GM21717 (cell line): ENCODE results near the gene COL18A1.

Source experiments
- ATAC-seq: cut with Tn5 transposase; IDR thresholded peaks from one replicate; pipeline ENCODE4 v1.9.1; 2021; ENCODE audit warnings: mild to moderate bottlenecking, moderate library complexity; ENCODE audit not compliant: unreplicated experiment

The COL18A1 gene

DNA sequence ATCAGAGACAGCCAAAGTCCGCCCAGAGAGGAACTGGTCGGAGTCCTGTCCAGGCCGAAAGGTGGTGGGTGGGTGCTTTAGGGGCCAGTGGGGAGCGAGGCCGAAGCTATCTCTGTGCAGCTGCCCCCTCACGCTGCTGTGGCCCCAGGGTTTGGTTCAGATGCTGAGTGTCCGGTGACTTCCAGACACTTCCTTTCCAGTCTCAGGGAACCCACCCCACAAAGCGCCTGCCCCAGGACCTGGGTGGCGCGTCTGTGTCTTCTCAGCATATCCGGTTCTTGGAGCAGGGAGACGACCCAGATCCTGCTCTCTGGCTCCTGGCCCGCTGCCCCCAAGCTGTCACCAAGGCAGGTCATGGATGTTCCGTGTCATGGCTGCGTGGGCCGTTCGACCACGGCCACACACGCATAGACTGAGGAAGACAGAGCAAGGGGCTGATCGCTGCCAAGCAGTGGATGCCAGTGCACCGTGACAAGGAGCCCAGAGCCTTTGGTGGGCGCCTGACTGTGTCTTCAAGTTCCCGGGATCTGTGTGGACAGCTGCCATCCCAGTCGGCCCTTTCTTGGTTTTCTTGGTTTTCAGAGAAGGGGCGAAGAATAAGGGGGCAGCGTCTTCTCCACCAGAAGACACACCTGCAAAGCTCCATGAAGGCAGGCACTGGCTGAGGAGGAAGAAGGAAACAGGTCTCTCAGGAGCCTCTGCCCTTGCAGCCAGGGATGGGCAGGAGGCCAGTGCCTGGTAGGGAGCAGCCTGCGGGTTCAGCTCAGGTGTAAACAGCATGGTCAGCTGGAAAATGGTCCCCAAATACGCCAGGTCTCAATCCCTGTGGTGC lies 22.9 kb upstream of the COL18A1 start:
- no peak for ATAC-seq

DNA sequence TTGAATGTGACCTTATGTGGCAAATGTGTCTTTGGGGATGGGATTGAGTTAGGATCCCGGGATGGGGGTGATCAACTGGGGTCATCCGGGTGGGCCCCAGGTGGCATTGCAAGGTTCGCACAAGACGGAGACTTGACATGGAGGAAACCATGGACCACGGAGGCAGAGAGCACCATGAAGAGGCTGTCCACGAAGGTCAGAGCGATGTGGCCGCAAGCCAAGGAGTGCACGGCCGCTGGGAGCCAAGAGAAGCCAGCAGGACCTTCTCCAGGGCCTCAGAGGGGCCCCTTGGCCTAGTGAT lies 22.3 kb upstream of the COL18A1 start:
- no peak for ATAC-seq

DNA sequence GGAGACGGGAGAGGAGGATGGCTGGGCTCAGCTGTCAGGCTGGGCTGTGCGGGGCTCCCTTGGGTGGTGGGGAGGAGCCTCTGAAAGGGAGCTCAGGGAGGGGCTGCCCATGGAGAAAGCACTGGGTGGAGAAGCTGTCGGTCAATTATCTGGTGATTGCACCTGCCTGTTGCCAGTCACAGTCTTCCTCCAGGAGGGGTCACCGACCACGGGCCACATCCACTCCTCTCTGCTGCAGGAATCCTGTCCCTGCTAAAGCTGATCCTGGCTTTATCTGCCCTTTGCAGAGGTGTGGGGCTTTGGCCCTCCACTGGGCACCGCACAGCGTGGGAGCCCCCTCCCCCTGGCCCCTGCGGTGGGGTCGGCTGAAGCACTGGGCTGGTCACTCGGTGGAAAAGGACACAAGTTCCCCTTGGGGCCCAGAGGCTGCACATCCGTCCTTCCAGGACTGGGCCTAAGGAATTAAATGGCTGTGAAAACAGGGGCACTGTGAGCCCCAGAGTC lies 21.8 kb upstream of the COL18A1 start:
- ATAC-seq = no peak

DNA sequence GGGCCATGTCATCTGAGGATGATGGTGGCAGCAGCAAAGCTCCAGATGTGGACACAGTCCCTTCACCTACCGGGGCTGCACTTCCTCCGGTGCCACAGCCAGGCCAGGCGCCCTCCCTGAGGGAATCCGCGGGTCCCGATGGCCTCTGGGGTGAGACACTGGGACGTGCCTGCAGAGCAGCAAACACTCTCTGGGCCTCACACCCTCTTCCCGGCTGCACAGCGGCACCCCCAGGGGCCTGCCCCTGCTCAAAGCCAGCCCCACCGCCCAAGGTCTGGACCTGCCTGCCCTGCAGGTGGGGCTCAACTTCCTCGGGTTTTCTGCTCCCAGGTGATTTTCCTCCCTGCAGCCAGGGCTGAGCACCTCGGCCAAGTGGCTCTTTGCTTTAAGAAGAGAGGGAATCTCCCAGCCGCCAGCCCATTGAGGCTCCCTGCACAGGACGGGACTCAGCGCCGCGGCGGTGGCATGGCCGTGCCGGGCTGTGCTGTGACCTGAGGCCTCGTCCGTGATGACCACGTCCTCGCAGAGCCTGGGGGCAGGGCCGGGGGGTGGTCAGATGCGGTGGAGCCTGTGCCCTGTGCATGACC lies 21.3 kb upstream of the COL18A1 start:
- ATAC-seq = no peak

DNA sequence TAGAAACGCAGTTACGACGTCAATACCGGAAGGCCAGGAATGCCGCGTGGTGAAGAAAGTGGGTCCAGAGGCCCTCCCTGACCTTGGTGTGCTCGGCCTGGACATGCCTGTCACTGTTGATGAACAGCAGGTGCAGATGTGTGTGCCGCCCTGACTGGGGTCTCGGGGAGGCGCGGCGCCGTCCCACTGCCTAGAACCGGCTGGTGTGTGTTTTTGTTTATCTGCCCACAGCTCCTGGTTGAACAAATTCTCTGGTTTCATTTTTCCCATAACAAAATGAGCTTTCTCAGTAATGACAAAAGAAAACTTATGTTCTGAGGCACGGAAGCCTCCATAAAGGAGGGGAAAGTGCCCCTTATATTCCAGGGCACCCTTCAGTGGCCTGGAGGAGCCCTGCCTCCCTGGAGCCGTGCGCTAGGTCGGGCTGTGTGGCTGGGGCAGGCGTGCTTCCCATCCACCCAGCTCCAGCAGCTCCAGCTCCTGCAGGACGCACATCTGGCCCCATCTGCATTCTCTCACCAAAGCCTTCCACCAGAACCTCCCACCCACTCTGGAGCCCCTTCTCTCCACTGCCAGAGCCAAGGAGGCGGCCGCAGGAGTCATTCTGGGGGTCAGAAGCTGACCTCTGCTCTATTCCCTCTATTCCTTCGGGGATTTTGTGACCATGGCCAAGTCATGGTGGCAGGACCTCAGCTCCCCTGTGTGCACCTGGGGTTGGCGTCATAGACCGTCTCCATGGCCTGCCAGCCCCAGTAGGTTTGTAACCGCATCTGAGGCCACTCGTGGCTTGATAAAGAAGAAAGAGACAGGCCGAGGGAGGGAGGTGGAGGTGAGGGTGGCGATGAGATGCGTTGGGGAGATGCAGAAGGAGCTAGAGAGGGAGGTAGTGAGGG lies 20.1 kb upstream of the COL18A1 start:
- ATAC-seq = no peak

DNA sequence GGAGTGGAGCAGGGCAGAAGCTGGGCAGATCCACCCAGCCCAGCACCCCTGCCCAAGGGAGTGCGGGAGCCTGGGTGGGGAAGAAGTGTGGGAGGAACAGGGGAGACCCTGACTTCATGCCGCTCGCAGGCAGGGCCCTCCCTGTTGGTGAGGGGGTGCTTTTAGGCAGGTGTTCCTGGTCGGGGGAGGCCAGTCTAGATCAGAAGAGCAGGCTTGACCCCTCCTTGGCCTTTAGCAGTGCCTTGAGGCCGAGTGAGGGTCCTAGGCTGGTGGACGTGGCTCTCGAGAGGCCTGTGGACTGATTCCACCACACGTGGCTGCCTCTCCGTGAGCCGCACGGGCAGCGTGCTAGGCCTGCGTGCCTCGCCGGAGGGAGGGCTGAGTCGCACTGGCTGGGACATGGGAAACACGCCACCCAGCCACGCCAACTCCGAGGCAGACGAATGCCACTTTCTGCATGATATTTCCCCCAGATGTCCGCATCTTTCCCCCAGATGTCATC lies 19.4 kb upstream of the COL18A1 start:
- no peak for ATAC-seq

DNA sequence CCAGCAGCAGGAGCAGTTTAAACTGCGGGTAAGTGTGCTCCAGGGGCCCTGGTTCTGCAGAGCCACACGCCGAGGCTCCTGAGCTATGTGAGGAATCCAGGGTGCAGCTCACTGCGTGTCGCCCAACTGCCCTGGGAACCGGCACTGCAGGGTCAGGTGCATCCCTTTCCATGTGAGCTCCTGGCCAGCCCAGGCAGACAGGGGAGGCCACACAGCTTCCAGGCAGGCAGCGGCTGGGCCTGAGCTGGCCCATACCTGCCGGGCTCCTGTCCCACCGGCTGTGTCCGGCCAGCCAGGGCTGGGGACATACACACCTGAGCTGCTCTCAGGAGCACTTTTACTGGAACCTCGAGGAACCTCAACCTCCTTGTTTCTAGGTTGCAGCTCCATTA lies 18.6 kb upstream of the COL18A1 start:
- no peak for ATAC-seq

DNA sequence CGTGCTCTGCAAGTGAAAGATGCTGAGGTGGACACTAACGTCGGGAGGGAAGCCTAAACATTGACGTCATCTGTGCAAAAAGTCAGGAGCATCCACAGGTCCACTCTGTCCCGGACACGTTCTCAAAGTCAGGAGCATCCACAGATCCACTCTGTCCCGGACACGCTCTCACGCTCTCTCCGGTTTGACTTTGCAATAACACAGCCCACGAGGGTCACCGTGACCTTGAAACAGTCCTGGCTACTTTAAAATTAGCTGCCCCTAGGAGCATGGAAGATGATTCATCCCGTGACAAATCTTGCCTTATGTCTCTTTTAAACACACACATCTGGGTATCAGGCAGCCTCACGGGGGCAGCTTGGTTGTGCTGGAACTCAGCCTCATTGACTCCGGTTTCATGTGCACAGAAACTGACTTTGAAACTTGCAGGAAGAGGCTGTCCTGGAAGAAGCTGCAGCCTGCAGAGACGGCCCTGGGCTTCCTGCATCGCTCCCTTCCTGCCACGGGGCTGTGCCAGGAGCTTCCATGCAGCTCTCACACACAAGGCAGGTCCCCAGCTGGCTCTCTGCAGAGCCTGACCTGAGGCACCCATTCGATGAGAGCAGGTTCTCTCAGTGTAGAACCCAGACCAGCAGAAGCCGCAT lies 18.1 kb upstream of the COL18A1 start:
- no peak for ATAC-seq

DNA sequence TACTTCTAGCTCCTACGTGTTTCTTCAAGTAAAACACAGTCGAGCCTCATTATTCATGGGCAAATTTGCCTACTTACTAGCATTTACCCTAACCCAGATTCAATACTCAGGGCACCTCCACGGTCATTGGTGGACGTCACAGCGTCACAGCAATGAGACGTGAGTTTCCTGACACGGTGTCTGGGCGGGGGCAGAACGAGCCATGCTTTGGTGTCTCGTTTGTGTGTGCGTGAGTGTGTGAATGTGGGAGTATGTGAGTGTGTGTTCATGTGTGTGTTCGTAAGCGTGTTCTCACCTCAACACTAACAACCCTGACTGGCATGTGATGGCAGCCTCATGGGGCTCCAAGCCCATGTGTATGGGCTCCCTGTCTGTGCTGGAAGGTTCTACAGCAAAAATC lies 17.5 kb upstream of the COL18A1 start:
- no peak for ATAC-seq

DNA sequence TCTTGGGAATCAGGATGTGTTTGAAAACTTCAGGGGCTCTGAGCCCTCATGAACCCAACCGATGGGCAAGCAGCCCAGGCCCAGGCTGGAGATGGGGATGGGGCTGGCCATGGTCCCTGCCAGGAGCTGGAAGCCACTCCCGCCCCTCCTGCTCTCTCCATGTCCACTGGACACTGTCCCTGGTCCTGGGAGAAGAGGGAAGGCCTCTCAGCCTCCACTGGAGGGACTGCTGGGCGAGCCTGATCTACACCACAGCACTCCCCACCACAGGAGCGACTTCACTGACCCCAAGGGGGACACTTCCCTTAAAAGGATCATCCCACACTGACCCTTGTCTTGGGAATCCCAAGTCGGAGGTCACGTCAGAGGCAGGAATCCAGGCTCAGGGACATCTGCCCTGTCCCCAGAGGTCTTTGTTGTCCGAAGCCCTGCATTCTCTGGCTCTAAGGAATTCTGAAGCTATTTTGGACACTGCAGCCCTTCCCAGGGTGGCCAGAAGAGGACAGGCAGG lies 16.9 kb upstream of the COL18A1 start:
- no peak for ATAC-seq

DNA sequence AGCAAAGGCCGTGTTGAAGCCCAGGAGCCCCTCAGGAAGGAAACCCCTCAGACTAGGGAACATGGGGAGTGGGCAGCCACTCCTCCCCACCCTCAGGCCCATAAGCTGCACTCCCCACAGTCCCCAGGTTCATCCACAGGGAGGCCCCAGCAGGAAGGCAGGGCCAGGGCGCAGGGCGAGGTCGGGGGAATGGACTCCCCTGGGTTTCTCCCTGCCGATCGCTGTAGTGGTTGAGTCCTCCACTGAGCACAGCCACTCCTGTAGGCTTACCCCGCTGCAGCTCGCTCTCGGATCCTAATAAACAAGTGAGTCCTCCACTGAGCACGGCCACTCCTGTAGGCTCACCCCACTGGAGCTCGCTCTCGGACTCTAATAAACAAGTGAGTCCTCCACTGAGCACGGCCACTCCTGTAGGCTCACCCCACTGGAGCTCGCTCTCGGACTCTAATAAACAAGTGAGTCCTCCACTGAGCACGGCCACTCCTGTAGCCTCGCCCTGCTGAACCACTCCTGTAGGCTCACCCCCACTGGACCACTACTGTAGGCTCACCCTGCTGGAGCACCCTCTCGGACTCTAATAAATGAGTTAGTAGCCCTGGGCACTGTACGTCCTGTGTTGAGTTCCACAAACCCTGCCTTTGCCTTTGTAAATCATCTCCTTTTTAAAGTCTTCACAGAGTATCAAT lies 16.2 kb upstream of the COL18A1 start:
- no peak for ATAC-seq

DNA sequence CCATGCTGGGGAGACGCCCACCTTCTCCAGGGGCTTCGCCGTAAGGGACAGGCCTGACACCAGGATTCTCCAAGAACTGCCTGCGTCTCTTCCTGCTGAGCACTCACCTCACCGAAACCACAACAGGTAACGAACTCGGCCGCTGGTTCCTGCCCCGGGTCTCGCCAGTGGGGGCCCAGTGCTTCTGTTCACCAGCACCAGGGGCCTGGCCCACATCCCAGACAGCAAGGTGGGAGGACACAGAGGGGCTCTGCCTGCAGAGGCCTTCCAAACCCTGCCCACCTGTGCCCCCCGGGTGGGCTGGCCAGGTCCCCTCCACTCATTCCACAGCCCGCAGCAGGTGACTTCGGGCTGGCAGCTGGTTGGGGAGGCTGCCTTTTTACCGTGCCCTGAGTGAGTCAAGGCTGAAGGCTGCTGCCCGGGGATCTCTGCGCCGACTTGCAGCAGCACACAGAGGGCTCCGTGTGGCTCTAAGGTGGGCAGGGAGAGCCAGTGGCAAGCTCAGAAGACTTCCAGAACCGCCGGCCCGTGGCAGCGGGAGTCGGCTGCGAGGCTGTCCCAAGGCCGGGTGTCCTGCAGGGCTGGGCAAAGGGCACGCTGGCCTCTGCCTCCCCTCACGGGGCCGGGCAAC lies 14.7 kb upstream of the COL18A1 start:
- no peak for ATAC-seq

DNA sequence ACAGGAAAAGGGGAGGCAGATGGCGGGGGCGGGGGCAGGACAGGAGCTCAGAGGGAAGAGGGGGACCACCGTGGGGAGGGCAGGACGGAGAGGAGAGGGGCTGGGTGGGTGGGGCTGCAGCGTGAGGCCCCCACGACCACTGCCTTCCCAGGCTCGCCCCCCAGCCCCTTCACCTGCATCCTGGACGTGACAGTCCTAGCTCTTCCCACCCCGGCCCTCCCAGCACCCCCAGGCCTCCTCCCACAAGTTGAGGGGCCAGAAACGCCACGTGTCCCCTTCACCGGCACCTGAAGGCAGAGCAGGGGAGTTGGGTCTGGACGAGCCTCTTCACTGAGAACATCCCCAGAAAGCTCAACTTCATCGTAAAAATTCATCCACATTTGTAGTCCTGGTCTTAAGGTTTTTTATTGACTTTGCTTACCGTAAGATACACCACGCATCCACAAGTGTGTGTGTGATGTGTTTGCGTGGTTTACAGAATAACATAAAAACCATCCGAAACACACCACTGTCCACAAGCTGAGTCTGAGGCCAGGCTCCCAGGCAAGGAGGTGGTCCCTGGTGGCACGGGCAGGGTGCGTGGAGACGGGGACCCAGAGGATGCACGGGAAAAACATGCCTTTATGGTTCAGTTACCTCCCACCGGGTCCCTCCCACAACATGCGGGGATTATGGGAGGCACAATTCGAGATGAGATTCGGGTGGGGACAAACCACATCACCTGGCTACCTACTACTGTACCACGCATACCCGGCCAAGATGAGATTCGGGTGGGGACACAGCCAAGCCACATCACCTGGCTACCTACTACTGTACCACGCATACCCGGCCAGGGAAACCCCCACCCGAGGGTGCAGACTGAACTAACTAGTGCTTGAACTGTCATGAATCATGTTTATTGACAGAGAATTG lies 13.9 kb upstream of the COL18A1 start:
- no peak for ATAC-seq

DNA sequence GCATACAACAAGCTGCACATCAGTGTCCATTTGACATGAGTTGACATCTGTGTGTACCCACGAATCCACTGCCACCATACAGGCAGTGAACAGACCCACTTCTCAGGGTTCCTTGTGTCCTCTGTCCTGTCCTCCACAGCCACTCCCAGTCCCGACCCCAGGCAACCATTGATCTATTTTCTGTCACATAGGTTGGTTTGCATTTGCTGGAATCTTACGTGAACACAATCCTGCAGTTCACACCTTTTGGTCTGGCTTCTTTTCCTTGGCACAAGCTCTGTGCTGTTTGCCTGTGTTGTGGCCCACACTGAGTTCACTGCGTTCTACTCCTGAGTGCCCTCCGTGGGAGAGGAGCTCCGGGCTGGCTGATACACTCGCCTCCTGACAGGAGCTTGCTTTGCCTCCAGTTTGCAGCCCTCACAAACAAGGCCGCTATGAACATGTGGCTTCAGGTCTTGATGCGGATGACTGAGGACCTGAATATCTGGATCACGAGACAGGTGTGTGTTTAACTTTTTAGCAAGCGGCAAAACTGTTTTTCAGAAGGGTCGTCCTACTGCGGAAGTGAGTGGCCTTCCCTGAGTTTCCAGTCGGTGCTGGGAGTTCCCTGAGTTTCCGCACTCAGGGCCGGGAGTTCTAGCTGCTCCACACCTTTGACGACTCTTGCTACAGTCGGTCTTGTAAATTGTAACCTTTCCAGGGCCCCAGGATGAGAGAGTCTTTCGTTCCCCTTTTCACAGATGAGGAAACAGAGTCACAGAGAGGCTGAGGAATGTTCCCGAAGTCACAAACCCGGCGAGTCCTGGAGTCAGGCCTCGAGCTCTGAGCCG lies 13.0 kb upstream of the COL18A1 start:
- no peak for ATAC-seq

DNA sequence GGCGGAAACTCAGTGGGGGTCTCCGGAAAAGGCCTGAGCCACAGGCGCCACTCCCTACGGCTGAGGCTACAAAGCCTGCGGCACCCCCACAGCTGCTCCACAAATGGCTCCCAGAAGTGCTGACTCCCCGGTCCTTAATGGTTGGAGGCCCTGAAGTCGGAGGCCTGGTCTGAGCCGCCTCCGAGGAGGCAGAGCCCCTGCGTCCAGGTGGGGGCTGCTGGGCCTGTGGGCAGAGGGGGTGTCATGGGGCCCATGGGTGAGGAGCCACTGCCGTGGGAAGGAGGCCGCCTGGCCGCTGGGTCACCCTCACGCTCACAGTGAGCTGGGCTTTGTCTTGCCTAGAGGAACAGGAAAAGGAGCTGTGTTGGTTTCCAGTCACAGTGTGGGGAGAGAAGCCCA lies 12.4 kb upstream of the COL18A1 start:
- ATAC-seq = no peak

DNA sequence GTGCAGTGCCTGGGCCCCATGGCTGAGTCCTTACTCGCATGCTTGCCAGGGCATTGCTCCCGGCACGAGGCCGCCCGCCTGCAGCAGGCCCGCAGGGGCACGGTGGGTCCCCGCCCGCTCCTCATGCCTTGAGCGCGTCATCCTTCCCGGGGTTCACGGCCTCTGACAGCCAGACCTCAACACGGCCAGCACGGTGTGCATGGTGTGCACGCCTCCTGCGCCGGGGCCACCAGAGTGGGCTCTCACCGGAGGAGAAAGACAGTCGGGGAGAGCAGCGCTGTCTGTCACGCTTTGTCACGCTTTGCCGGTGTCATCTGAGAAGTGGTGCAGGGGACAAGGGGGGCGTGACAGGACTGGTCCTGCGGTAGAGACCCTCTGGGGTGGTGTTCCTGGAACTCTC lies 11.9 kb upstream of the COL18A1 start:
- ATAC-seq = no peak

DNA sequence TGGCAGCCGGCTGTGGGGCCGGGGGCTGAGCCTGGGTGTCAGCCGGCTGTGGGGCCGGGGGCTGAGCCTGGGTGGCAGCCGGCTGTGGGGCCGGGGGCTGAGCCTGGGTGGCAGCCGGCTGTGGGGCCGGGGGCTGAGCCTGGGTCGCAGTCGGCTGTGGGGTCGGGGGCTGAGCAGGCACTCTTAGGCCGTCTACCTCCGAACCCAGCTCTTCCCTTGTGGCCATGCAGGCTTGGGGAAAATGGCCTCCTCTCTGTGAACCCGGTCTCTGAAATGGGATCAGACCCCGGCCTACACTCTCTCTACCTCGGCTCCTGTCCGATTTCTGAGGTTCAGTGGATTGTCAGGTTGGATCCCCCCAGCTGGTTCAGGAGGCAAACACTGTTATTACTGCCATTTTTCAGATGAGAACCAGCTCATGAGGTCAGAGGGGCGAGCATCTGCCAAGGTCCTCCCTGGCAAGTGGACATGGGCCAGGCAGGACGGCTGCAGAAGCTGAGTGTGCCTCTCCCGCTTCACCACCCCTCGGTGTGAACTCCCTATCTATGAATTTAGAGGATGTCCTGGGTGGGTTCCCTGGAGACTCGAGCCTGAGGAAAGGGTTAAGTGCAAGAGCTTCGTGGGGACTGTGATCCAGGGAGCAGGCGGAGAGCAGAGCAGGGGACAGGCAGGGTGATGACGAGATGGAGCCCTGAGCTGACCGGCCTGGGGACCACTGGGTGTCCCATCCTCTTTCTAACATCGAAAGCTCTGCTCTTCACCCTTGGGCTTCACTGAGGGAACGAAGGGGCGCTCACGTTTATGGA lies 10.9 kb upstream of the COL18A1 start:
- no peak for ATAC-seq
